Epithelial cell of esophagus (primary cell): ENCODE results near the gene SUPT3H.

Source experiments
- DNase-seq: peaks from one replicate; pipeline ENCODE4 v3.0.0; 2010; ENCODE audit warnings: low read depth
- H3K4me3 ChIP-seq: 2 replicates; pipeline ENCODE4 v1.5.1; 2011; ENCODE audit warnings: mild to moderate bottlenecking, low read length, control low read depth
- TF ChIP-seq, protein P1 (sequence below): IDR thresholded peaks from 2 replicates; pipeline ENCODE4 v1.5.1; 2011; ENCODE audit warnings: low read depth, mild to moderate bottlenecking, low read length, control low read depth, inconsistent platforms; ENCODE audit not compliant: insufficient read depth; ENCODE audit errors: missing control alignments

The SUPT3H gene

DNA sequence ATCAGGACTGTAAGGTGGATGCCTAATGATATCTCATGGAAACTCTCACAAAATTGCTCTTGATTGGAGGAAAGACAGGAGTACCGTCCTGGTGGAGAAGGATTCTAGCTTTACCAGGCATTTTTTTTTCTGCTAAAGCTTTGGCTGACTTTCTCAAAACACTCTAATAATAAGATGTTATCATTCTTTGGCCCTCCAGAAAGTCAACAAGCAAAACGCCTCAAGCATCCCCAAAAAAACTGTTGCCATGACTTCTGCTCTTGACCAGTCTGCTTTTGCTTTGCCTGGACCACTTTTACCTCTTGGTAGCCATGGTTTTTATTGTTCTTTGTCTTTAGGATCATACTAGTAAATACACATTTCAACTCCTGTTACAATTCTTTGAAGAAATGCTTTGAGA is 105.1 kb downstream of the SUPT3H start:
- TF ChIP-seq, protein P1, sequence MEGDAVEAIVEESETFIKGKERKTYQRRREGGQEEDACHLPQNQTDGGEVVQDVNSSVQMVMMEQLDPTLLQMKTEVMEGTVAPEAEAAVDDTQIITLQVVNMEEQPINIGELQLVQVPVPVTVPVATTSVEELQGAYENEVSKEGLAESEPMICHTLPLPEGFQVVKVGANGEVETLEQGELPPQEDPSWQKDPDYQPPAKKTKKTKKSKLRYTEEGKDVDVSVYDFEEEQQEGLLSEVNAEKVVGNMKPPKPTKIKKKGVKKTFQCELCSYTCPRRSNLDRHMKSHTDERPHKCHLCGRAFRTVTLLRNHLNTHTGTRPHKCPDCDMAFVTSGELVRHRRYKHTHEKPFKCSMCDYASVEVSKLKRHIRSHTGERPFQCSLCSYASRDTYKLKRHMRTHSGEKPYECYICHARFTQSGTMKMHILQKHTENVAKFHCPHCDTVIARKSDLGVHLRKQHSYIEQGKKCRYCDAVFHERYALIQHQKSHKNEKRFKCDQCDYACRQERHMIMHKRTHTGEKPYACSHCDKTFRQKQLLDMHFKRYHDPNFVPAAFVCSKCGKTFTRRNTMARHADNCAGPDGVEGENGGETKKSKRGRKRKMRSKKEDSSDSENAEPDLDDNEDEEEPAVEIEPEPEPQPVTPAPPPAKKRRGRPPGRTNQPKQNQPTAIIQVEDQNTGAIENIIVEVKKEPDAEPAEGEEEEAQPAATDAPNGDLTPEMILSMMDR, result no peak
- no peak overlapping the region for H3K4me3 ChIP-seq
- no peak for DNase-seq

- H3K4me3 ChIP-seq, result no peak overlapping the region
- TF ChIP-seq, protein P1, result no peak
- DNase-seq, result peak; percentile 30
These were observed 112.5 kb downstream of the SUPT3H start for GRCh38 chr6:45265246-45265645.

DNA sequence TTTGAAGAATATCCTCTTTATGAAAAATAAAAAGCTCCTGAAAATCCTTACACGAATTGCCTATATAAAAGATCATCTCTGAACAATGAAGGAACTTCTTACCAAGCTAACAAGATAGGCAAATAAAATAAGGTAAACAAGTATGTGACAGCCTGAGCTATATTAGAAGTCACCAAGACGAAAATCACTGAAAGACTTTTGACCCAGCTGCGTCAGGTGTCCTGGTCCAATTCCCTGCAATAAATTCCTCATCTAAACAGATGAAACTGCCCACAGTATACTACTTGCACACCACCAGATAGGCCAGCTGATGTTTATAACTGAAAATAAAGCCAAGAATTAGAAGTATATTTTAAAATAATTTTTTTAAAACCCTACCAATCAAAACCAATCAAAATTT is 117.0 kb downstream of the SUPT3H start:
- no peak overlapping the region for H3K4me3 ChIP-seq
- TF ChIP-seq, protein P1, result no peak
- no peak for DNase-seq

DNA sequence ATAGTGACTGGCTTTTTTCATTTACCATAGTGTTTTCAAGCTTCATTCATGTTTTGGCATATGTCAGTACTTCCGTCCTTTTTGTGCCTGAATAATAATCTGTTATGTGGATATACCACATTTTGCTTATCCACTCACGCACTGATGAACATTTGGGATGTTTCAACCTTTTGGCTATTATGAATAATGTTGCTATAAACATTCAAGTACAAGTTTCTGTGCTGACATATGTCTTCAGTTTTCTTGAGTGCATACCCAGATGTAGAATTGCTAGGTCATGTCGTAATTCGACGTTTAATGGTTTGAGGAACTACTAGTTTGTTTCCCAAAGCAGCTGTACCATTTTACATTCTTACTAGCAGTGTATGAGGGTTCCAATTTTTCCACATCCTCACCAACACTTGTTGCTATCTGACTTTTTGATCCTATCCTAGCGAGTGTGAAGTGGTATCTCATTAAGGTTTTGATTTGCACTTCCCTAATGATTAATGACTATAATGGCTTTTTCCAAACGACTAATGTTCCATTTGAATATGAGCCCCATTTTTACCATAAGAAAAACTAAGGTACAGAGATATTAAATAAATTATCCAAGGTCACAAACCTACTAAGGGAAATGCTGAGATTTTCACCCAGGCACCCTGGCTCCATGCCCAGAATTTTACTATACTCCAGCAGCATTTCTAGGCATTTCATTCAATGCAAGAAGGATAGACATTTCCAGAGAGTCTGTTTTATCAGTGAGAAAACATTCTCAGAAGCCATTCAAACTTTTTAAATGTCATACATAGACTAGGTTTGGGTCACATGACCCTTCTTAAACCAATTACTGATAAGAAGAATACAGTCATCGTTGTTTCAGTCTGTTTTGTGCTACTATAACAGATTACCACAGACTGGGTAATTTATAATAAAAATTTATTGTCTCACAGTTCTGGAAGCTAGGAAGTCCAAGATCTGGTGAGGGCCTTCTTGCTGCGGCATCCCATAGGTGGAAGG is 120.7 kb downstream of the SUPT3H start:
- H3K4me3 ChIP-seq, result no peak overlapping the region
- TF ChIP-seq, protein P1, result no peak
- DNase-seq, result no peak

DNA sequence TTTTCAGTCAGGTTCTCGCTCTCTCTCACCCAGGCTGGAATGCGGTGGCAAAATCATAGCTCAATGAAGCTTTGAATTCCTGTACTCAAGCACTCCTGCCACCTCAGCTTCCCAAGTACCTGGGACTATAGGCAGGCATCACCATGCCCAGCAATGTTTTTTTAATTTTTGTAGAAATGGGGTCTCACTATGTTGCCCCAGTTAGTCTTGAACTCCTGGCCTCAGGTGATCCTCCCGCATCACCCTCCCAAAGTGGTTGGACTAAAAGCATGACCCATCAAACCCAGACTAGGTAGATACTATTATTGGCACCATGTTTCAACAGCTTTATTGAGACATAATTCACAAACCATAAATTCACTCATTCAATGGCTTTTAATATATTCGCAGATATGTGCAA is 122.3 kb downstream of the SUPT3H start:
- DNase-seq, result no peak
- no peak overlapping the region for H3K4me3 ChIP-seq
- TF ChIP-seq, protein P1, result no peak

DNA sequence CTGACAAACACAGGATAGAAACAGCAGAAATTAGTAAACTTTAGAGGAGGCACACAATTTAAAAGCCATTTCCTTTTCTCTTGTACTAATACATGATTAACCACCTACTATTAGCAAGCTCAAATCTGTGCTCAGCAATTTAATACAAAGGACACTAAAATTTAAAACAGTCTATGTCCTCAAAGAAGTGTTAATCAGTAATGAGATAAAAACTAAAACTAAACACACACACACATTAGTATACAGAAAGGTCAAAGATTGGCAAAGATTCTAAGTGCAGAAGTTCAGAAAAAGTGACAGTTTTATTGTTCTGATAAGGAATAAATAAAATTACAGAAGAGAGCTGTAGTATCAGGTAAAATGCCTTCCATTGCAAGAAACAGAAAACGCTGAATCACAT is 123.5 kb downstream of the SUPT3H start:
- no peak for DNase-seq
- TF ChIP-seq, protein P1, result no peak
- H3K4me3 ChIP-seq, result no peak overlapping the region
